HepG2 (cell line): ENCODE data around the gene DCAKD. TPM values are rescaled to one million over a fixed set of nuclear protein-coding genes. Genes with fewer than 3 reads are reported as not detected.

ENCODE experiments used
- AHR ChIP-seq: IDR thresholded peaks from 2 replicates; pipeline ENCODE4 v1.6.1; 2018; ENCODE audit warnings: missing genetic modification reagents, missing compliant biosample characterization
- HOXA7 ChIP-seq: sonication (generic); formaldehyde crosslinking; IDR thresholded peaks from 2 replicates; pipeline ENCODE4 v1.8.1; 2022; ENCODE audit warnings: mild to moderate bottlenecking, missing genetic modification reagents, moderate library complexity
- MTF1 ChIP-seq: sonication (generic); formaldehyde crosslinking; IDR thresholded peaks from 2 replicates; pipeline ENCODE4 v1.5.0; 2020; ENCODE audit warnings: missing genetic modification reagents
- NAIF1 ChIP-seq: sonication (generic); formaldehyde crosslinking; IDR thresholded peaks from 2 replicates; pipeline ENCODE4 v1.5.0; 2020; ENCODE audit warnings: mild to moderate bottlenecking, missing genetic modification reagents, borderline replicate concordance
- RFX1 ChIP-seq: fragments of 450-650 bp; IDR thresholded peaks from 2 replicates; pipeline ENCODE4 v1.6.1; 2017
- STAG1 ChIP-seq: sonication (generic); formaldehyde crosslinking; IDR thresholded peaks from 2 replicates; pipeline ENCODE4 v1.4.0; 2020; ENCODE audit warnings: missing genetic modification reagents
- ZFP62 ChIP-seq: sonication (generic); formaldehyde crosslinking; IDR thresholded peaks from 2 replicates; pipeline ENCODE4 v1.4.0; 2020; ENCODE audit warnings: missing genetic modification reagents
- ZNF121 ChIP-seq: sonication (generic); formaldehyde crosslinking; IDR thresholded peaks from 2 replicates; pipeline ENCODE4 v1.5.0; 2020; ENCODE audit warnings: mild to moderate bottlenecking, missing genetic modification reagents
- ZNF24 ChIP-seq: fragments of 450-650 bp; IDR thresholded peaks from 2 replicates; pipeline ENCODE4 v1.6.1; 2017; ENCODE audit warnings: antibody characterized with exemption, mild to moderate bottlenecking
- ZNF33B ChIP-seq: sonication (generic); formaldehyde crosslinking; IDR thresholded peaks from 2 replicates; pipeline ENCODE4 v1.5.1; 2020; ENCODE audit warnings: mild to moderate bottlenecking, missing genetic modification reagents
- polyA plus RNA-seq, 8 experiments: library from polyadenylated mRNA; depleted of rRNA in 3 of 8; stranded (reverse) in 7 of 8; unstranded in 1 of 8; fragments of >200 nt; fragmentation: Illumina TruSeq in 4 of 8; extraction: Trizol in 4 of 8; gene quantifications; 2 replicates each; pipeline versions ENCODE4 v1.2.1 to v1.2.3, GENCODE V29; 2011 to 2016; ENCODE audit warnings: low read depth in 4 of 8, missing spikeins in 1 of 8, mixed read lengths in 1 of 8; ENCODE audit not compliant: insufficient read depth in 1 of 8
- total RNA-seq, 5 experiments: library from RNA; depleted of rRNA; stranded (reverse); fragments of >200 nt; fragmentation: Illumina TruSeq; extraction: Trizol; gene quantifications; 2 replicates each; pipeline ENCODE4 v1.2.3, GENCODE V29; 2016; ENCODE audit warnings: low read depth in 1 of 5
- TF ChIP-seq, protein P1 (sequence below): sonication (generic); formaldehyde crosslinking; IDR thresholded peaks from one replicate; pipeline ENCODE4 v1.5.1; 2020; ENCODE audit warnings: mild to moderate bottlenecking, missing genetic modification reagents; ENCODE audit errors: not compliant biosample characterization
- TF ChIP-seq, protein P2 (sequence below): sonication (generic); formaldehyde crosslinking; IDR thresholded peaks from 2 replicates; pipeline ENCODE4 v1.5.1; 2020; ENCODE audit warnings: missing genetic modification reagents, mild to moderate bottlenecking, borderline replicate concordance
- TF ChIP-seq, protein P3 (sequence below): sonication (generic); formaldehyde crosslinking; IDR thresholded peaks from 2 replicates; pipeline ENCODE4 v1.5.0; 2020; ENCODE audit warnings: mild to moderate bottlenecking, missing genetic modification reagents
- TF ChIP-seq, protein P4 (sequence below): fragments of 450-650 bp; IDR thresholded peaks from 2 replicates; pipeline ENCODE4 v1.6.1; 2017; ENCODE audit warnings: mild to moderate bottlenecking
- TF ChIP-seq, protein P5 (sequence below): sonication (generic); formaldehyde crosslinking; IDR thresholded peaks from 2 replicates; pipeline ENCODE4 v1.4.0; 2020; ENCODE audit warnings: mild to moderate bottlenecking, missing genetic modification reagents

The DCAKD gene
- total and polyA plus RNA-seq, 2 of the 13 experiments (the other 11 are each of a cell fraction or from before 2014, with no cell fraction given), result 25.9 to 29.2 TPM

DNA sequence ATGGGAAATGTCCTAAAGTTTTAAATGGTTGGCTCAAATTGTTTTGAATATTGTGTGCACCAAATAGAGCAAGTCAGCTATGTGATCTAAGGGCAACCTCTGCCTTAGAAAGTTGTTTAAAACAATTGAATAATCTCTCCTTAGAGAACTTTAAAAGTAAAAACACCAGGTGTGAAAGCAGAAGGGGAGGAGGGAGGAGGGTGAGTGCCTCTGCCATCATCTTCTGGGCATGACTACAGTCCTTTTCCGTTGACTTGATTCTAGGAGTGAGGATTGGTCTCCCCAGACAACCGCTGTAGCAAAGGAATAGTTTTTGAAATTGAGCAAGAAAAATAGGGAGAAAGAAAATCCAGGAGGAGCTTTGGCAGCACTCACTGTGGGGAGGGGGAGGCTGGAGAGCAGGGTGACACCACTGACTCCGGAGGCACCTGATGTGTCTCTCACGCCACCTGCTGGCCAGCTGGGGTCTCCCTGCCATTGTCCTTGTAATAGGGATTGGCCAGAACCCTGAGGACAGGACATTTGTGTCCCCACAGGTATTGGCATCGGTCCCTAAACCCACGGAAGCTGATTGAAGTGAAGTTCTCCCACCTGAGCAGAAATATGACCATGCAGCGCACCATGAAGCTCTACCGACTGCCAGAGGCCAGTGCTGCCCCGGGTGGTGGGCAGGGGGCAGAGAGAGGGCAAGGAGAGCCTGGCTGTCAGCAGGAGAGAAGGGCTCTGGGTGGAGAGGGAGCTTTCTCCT is 47.6 kb upstream of the DCAKD start (continued):
- TF ChIP-seq, protein P1, sequence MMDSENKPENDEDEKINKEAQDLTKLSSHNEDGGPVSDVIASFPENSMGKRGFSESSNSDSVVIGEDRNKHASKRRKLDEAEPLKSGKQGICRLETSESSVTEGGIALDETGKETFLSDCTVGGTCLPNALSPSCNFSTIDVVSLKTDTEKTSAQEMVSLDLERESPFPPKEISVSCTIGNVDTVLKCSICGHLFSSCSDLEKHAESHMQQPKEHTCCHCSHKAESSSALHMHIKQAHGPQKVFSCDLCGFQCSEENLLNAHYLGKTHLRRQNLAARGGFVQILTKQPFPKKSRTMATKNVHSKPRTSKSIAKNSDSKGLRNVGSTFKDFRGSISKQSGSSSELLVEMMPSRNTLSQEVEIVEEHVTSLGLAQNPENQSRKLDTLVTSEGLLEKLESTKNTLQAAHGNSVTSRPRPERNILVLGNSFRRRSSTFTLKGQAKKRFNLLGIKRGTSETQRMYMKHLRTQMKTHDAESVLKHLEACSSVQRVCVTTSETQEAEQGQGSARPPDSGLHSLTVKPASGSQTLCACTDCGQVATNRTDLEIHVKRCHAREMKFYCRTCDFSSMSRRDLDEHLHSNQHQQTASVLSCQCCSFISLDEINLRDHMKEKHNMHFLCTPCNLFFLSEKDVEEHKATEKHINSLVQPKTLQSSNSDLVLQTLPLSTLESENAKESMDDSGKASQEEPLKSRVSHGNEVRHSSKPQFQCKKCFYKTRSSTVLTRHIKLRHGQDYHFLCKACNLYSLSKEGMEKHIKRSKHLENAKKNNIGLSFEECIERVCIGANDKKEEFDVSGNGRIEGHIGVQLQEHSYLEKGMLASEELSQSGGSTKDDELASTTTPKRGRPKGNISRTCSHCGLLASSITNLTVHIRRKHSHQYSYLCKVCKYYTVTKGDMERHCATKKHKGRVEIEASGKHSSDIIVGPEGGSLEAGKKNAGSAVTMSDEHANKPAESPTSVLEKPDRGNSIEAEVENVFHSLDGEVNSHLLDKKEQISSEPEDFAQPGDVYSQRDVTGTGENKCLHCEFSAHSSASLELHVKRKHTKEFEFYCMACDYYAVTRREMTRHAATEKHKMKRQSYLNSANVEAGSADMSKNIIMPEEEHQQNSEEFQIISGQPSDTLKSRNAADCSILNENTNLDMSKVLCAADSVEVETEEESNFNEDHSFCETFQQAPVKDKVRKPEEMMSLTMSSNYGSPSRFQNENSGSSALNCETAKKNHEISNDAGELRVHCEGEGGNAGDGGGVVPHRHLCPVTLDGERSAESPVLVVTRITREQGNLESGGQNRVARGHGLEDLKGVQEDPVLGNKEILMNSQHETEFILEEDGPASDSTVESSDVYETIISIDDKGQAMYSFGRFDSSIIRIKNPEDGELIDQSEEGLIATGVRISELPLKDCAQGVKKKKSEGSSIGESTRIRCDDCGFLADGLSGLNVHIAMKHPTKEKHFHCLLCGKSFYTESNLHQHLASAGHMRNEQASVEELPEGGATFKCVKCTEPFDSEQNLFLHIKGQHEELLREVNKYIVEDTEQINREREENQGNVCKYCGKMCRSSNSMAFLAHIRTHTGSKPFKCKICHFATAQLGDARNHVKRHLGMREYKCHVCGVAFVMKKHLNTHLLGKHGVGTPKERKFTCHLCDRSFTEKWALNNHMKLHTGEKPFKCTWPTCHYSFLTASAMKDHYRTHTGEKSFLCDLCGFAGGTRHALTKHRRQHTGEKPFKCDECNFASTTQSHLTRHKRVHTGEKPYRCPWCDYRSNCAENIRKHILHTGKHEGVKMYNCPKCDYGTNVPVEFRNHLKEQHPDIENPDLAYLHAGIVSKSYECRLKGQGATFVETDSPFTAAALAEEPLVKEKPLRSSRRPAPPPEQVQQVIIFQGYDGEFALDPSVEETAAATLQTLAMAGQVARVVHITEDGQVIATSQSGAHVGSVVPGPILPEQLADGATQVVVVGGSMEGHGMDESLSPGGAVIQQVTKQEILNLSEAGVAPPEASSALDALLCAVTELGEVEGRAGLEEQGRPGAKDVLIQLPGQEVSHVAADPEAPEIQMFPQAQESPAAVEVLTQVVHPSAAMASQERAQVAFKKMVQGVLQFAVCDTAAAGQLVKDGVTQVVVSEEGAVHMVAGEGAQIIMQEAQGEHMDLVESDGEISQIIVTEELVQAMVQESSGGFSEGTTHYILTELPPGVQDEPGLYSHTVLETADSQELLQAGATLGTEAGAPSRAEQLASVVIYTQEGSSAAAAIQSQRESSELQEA (CRISPR knock-in tag), result no peak
- TF ChIP-seq, protein P2, sequence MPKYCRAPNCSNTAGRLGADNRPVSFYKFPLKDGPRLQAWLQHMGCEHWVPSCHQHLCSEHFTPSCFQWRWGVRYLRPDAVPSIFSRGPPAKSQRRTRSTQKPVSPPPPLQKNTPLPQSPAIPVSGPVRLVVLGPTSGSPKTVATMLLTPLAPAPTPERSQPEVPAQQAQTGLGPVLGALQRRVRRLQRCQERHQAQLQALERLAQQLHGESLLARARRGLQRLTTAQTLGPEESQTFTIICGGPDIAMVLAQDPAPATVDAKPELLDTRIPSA, result no peak
- TF ChIP-seq HOXA7 (CRISPR knock-in tag) (no peak), ZNF24 (no peak), ZNF33B (peak; percentile 65; the same call in 1 of the 2 replicates), NAIF1 (no peak), ZNF121 (CRISPR knock-in tag) (no peak), AHR (peak; percentile 56; the same call in 1 of the 2 replicates), MTF1 (CRISPR knock-in tag) (no peak), STAG1 (CRISPR knock-in tag) (peak; percentile 85), ZFP62 (CRISPR knock-in tag) (no peak), RFX1 (no peak)
- TF ChIP-seq, protein P3, sequence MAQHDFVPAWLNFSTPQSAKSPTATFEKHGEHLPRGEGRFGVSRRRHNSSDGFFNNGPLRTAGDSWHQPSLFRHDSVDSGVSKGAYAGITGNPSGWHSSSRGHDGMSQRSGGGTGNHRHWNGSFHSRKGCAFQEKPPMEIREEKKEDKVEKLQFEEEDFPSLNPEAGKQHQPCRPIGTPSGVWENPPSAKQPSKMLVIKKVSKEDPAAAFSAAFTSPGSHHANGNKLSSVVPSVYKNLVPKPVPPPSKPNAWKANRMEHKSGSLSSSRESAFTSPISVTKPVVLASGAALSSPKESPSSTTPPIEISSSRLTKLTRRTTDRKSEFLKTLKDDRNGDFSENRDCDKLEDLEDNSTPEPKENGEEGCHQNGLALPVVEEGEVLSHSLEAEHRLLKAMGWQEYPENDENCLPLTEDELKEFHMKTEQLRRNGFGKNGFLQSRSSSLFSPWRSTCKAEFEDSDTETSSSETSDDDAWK, result no peak
- TF ChIP-seq, protein P4, sequence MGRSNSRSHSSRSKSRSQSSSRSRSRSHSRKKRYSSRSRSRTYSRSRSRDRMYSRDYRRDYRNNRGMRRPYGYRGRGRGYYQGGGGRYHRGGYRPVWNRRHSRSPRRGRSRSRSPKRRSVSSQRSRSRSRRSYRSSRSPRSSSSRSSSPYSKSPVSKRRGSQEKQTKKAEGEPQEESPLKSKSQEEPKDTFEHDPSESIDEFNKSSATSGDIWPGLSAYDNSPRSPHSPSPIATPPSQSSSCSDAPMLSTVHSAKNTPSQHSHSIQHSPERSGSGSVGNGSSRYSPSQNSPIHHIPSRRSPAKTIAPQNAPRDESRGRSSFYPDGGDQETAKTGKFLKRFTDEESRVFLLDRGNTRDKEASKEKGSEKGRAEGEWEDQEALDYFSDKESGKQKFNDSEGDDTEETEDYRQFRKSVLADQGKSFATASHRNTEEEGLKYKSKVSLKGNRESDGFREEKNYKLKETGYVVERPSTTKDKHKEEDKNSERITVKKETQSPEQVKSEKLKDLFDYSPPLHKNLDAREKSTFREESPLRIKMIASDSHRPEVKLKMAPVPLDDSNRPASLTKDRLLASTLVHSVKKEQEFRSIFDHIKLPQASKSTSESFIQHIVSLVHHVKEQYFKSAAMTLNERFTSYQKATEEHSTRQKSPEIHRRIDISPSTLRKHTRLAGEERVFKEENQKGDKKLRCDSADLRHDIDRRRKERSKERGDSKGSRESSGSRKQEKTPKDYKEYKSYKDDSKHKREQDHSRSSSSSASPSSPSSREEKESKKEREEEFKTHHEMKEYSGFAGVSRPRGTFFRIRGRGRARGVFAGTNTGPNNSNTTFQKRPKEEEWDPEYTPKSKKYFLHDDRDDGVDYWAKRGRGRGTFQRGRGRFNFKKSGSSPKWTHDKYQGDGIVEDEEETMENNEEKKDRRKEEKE, result no peak
- TF ChIP-seq, protein P5, sequence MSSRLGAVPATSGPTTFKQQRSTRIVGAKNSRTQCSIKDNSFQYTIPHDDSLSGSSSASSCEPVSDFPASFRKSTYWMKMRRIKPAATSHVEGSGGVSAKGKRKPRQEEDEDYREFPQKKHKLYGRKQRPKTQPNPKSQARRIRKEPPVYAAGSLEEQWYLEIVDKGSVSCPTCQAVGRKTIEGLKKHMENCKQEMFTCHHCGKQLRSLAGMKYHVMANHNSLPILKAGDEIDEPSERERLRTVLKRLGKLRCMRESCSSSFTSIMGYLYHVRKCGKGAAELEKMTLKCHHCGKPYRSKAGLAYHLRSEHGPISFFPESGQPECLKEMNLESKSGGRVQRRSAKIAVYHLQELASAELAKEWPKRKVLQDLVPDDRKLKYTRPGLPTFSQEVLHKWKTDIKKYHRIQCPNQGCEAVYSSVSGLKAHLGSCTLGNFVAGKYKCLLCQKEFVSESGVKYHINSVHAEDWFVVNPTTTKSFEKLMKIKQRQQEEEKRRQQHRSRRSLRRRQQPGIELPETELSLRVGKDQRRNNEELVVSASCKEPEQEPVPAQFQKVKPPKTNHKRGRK (CRISPR knock-in tag), result no peak
